Airway epithelial cell (primary cell): ENCODE results near the gene PNMA6E. TPM values are rescaled to one million over a fixed set of nuclear protein-coding genes. Genes with fewer than 3 reads are reported as not detected.

Source experiments
- total RNA-seq: library from RNA; depleted of rRNA; stranded (reverse); fragments of >200 nt; gene quantifications from 2 replicates; pipeline ENCODE4 v1.2.3, GENCODE V29; 2015

PNMA6E gene
- total RNA-seq: not detected in 2 replicates

GRCh38 chrX:153401133-153401764 lies at the start of gene PNMA6E:
Gene PNMA6E, minus strand, starts transcription at chrX:153401350. Its CDS starts 2,501 bp downstream, at chrX:153398849.

GRCh38 chrX:153445856-153446635 lies 44.9 kb upstream of the PNMA6E start, which contains the start of gene TREX2:
Gene TREX2, minus strand, starts transcription at chrX:153446056. Its CDS starts 626 bp downstream, at chrX:153445430.

GRCh38 chrX:153411255-153411987 lies 10.3 kb upstream of the PNMA6E start, which contains the start of gene ZFP92:
Gene ZFP92, plus strand, starts transcription at chrX:153411472. Its CDS starts 6,851 bp downstream, at chrX:153418323.

Other genes with a start within 250 kb of the PNMA6E start
- gene MAGEA1, start 222.1 kb downstream of the PNMA6E start, total RNA-seq: not detected in 2 replicates
- not detected in 2 replicates for gene PNMA6F, start 79.6 kb downstream of the PNMA6E start, total RNA-seq
- 4.4 and 6.6 TPM in 2 replicates for gene ZNF275, start 67.2 kb downstream of the PNMA6E start, total RNA-seq
- 0.05 and 0.21 TPM in 2 replicates for gene ZFP92, start 10.1 kb upstream of the PNMA6E start, total RNA-seq
- 0.33 and 1.4 TPM in 2 replicates for gene TREX2, start 44.7 kb upstream of the PNMA6E start, total RNA-seq
- 22.4 and 43.3 TPM in 2 replicates for gene HAUS7, start 69.2 kb upstream of the PNMA6E start, total RNA-seq
- 0.56 TPM in 1 of 2 replicates, not detected in the other for gene BGN, start 93.6 kb upstream of the PNMA6E start, total RNA-seq
- not detected in 2 replicates for gene ATP2B3, start 116.3 kb upstream of the PNMA6E start, total RNA-seq
- gene CCNQ, start 197.8 kb upstream of the PNMA6E start, total RNA-seq: 34.4 and 50.3 TPM in 2 replicates
- gene DUSP9, start 245.9 kb upstream of the PNMA6E start, total RNA-seq: 5.4 and 5.9 TPM in 2 replicates